T-helper 17 cell (primary cell): ENCODE measurements around the gene DDX28. TPM values are rescaled to one million over a fixed set of nuclear protein-coding genes. Genes with fewer than 3 reads are reported as not detected.

Experiments
- ATAC-seq: fragments of 150-1000 bp; cut with Tn5 transposase; 2 replicates; pipeline ENCODE4 v1.10.0; 2021; ENCODE audit warnings: mild to moderate bottlenecking, moderate library complexity
- DNase-seq, 3 donors: peaks; one replicate each; pipeline versions ENCODE4 v3.0.0 to v3.0.0-alpha.2; 2020 to 2021
- H3K9me3 ChIP-seq: one replicate; pipeline ENCODE4 v1.7.0; 2013; ENCODE audit warnings: low read length, mild to moderate bottlenecking; ENCODE audit not compliant: control insufficient read depth, poor library complexity, severe bottlenecking
- H3K27ac Mint-ChIP-seq: one replicate; pipeline ENCODE4 v1.8.0; 2022; ENCODE audit warnings: mild to moderate bottlenecking, moderate library complexity, mixed read lengths
- H3K27me3 Mint-ChIP-seq: one replicate; pipeline ENCODE4 v1.8.0; 2022; ENCODE audit warnings: mixed read lengths
- H3K36me3 Mint-ChIP-seq: one replicate; pipeline ENCODE4 v1.8.0; 2022; ENCODE audit warnings: low read depth, mixed read lengths
- H3K4me1 Mint-ChIP-seq: one replicate; pipeline ENCODE4 v1.8.0; 2022; ENCODE audit warnings: mild to moderate bottlenecking, mixed read lengths
- H3K4me3 Mint-ChIP-seq: one replicate; pipeline ENCODE4 v1.8.0; 2022; ENCODE audit warnings: mild to moderate bottlenecking, moderate library complexity, mixed read lengths
- total RNA-seq, 4 donors: library from RNA in 2 of 4; stranded (reverse) in 2 of 4; gene quantifications; one replicate each; pipeline ENCODE4 v1.2.3 and lab custom pipeline; 2022 to 2026

The DDX28 gene
- total RNA-seq (10 to 100 TPM; 13.2 to 14.8 TPM), total RNA-seq (lab: John Stamatoyannopoulos, UW) (13.2 to 28.5 reads per million in 2 donors)

- ATAC-seq (peak; percentile 94), DNase-seq (peak; percentile 80 to 94 (median 87))
- Mint-ChIP-seq H3K4me3 (peak within 1 kb of the TSS; percentile 100), H3K27me3 (no peaks in the 10 kb centered on the region), H3K36me3 (peaks cover 7% of the 10 kb centered on the region), H3K27ac (peak within 1 kb of the TSS; percentile 97), H3K4me1 (peaks cover 23% of the 10 kb centered on the region)
- H3K9me3 ChIP-seq: no peaks in the 10 kb centered on the region
Observed at GRCh38 chr16:68022728-68023537, at the start of gene DDX28, which contains the start of gene DUS2. TSS of gene DDX28 (minus strand) at chr16:68023232. CDS start at chr16:68023202, 30 bp downstream. TSS of gene DUS2 (plus strand) at chr16:68023284. CDS start at chr16:68038024, 14,740 bp downstream.

- H3K36me3 Mint-ChIP-seq: peaks cover 2% of the 10 kb centered on the region
- H3K4me1 Mint-ChIP-seq: peaks cover 56% of the 10 kb centered on the region
Observed at GRCh38 chr16:68072038-68072695, 49.1 kb upstream of the DDX28 start.

GRCh38 chr16:68071518-68071901, 48.5 kb upstream of the DDX28 start:
- H3K36me3 Mint-ChIP-seq: peaks cover 2% of the 10 kb centered on the region

More at GRCh38 chr16:68072038-68072695, 49.1 kb upstream of the DDX28 start:
- DNase-seq (no peak), ATAC-seq (no peak)
- no peaks in the 10 kb centered on the region for H3K9me3 ChIP-seq
- peak overlapping the region; percentile 31 for H3K4me3 Mint-ChIP-seq
- H3K27me3 Mint-ChIP-seq: no peaks in the 10 kb centered on the region
- peak overlapping the region; percentile 91 for H3K27ac Mint-ChIP-seq

GRCh38 chr16:68070806-68071517, 47.9 kb upstream of the DDX28 start:
- DNase-seq (no peak), ATAC-seq (no peak)
- peaks cover 2% of the 10 kb centered on the region for H3K36me3 Mint-ChIP-seq
- peaks cover 52% of the 10 kb centered on the region for H3K4me1 Mint-ChIP-seq
- no peaks in the 10 kb centered on the region for H3K9me3 ChIP-seq
- peak overlapping the region; percentile 62 for H3K4me3 Mint-ChIP-seq
- H3K27me3 Mint-ChIP-seq: no peaks in the 10 kb centered on the region
- peak overlapping the region; percentile 91 for H3K27ac Mint-ChIP-seq

More at GRCh38 chr16:68071518-68071901, 48.5 kb upstream of the DDX28 start:
- DNase-seq (no peak), ATAC-seq (no peak)
- peaks cover 55% of the 10 kb centered on the region for H3K4me1 Mint-ChIP-seq
- H3K4me3 Mint-ChIP-seq: peak overlapping the region; percentile 62
- no peaks in the 10 kb centered on the region for H3K9me3 ChIP-seq
- H3K27me3 Mint-ChIP-seq: no peaks in the 10 kb centered on the region
- peak overlapping the region; percentile 91 for H3K27ac Mint-ChIP-seq

GRCh38 chr16:68070249-68070730, 47.3 kb upstream of the DDX28 start:
- DNase-seq (no peak), ATAC-seq (no peak)
- no peaks in the 10 kb centered on the region for H3K27me3 Mint-ChIP-seq
- H3K4me1 Mint-ChIP-seq: peaks cover 51% of the 10 kb centered on the region
- H3K9me3 ChIP-seq: no peaks in the 10 kb centered on the region
- H3K27ac Mint-ChIP-seq: peak overlapping the region; percentile 91
- H3K4me3 Mint-ChIP-seq: peak overlapping the region; percentile 69
- H3K36me3 Mint-ChIP-seq: peaks cover 2% of the 10 kb centered on the region

- Mint-ChIP-seq H3K4me3 (peak overlapping the region; percentile 69), H3K27me3 (no peaks in the 10 kb centered on the region), H3K27ac (peak overlapping the region; percentile 91), H3K36me3 (peaks cover 2% of the 10 kb centered on the region), H3K4me1 (peaks cover 49% of the 10 kb centered on the region)
- ATAC-seq (peak; percentile 65), DNase-seq (no peak)
- H3K9me3 ChIP-seq: no peaks in the 10 kb centered on the region
Observed at GRCh38 chr16:68069511-68070248, 46.6 kb upstream of the DDX28 start.

GRCh38 chr16:68068926-68069325, 45.9 kb upstream of the DDX28 start:
- DNase-seq: no peak
- Mint-ChIP-seq H3K4me1 (peaks cover 50% of the 10 kb centered on the region), H3K36me3 (peaks cover 2% of the 10 kb centered on the region), H3K4me3 (no peak overlapping the region), H3K27ac (no peak overlapping the region), H3K27me3 (no peaks in the 10 kb centered on the region)
- H3K9me3 ChIP-seq: no peaks in the 10 kb centered on the region
- ATAC-seq: no peak

GRCh38 chr16:68066763-68067162, 43.7 kb upstream of the DDX28 start:
- Mint-ChIP-seq H3K27me3 (no peaks in the 10 kb centered on the region), H3K4me3 (no peak overlapping the region), H3K27ac (no peak overlapping the region), H3K4me1 (peaks cover 51% of the 10 kb centered on the region), H3K36me3 (peaks cover 2% of the 10 kb centered on the region)
- ATAC-seq: no peak
- H3K9me3 ChIP-seq: no peaks in the 10 kb centered on the region
- no peak for DNase-seq

- ATAC-seq (no peak), DNase-seq (no peak)
- H3K27ac Mint-ChIP-seq: peak overlapping the region; percentile 74
- no peaks in the 10 kb centered on the region for H3K27me3 Mint-ChIP-seq
- H3K36me3 Mint-ChIP-seq: peaks cover 2% of the 10 kb centered on the region
- H3K4me1 Mint-ChIP-seq: peaks cover 46% of the 10 kb centered on the region
- no peaks in the 10 kb centered on the region for H3K9me3 ChIP-seq
- H3K4me3 Mint-ChIP-seq: no peak overlapping the region
Observed at GRCh38 chr16:68065716-68066305, 42.8 kb upstream of the DDX28 start.

GRCh38 chr16:68064791-68065365, 41.8 kb upstream of the DDX28 start:
- no peaks in the 10 kb centered on the region for H3K27me3 Mint-ChIP-seq
- H3K4me3 Mint-ChIP-seq: no peak overlapping the region
- peak; percentile 89 for ATAC-seq

GRCh38 chr16:68062910-68063393, 39.9 kb upstream of the DDX28 start:
- DNase-seq (no peak), ATAC-seq (peak; percentile 59)
- H3K9me3 ChIP-seq: no peaks in the 10 kb centered on the region
- Mint-ChIP-seq H3K36me3 (peaks cover 2% of the 10 kb centered on the region), H3K4me3 (peak overlapping the region; percentile 42), H3K4me1 (peaks cover 36% of the 10 kb centered on the region), H3K27ac (no peak overlapping the region), H3K27me3 (no peaks in the 10 kb centered on the region)

More at GRCh38 chr16:68064791-68065365, 41.8 kb upstream of the DDX28 start:
- Mint-ChIP-seq H3K36me3 (peaks cover 2% of the 10 kb centered on the region), H3K4me1 (peaks cover 39% of the 10 kb centered on the region), H3K27ac (peak overlapping the region; percentile 74)
- DNase-seq: peak; percentile 43 to 64 (median 51)
- H3K9me3 ChIP-seq: no peaks in the 10 kb centered on the region
